HG03139 (cell line): ENCODE measurements around the gene FHL3.
"Not testable (repeated sequence)": the region's sequence is repeated elsewhere in the genome, so short reads cannot be mapped to it uniquely, and the experiment has no call there.

ENCODE experiments used
- ATAC-seq: cut with Tn5 transposase; IDR thresholded peaks from one replicate; pipeline ENCODE4 v1.9.1; 2021; ENCODE audit not compliant: unreplicated experiment

FHL3 gene

DNA sequence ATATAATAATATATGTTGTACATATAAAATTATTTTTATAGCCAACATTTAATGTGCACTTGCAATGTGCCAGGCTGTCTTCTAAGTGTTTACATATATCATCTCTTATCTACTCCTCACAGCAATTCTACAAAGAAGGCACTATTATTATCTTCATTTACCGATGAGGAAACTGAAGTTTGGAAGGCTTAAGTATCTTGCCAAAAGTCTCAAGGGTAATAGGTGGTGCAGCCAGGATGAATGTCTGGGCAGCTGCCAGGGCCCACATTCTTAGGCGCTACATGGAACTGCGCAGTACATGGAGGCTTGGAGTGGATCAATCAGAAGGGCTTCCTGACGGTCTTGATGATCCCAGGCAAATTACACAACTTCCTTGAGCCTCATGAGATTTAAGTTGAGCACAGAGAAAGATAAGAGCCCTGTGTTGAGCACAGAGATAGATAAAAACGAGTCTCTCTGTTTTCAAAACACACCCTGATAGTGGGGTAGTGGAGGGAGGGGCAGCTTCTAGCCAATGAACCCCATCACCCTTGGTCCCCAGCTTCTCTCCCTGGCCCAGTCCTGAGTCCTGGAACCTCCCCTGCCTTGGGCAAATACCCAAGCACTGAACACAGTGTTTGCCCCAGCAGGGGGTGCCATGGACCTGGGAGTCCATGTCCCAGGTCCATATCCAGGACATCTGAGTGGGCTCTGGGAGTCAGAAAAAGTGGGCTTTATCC lies 32.1 kb upstream of the FHL3 start:
- no peak for ATAC-seq

DNA sequence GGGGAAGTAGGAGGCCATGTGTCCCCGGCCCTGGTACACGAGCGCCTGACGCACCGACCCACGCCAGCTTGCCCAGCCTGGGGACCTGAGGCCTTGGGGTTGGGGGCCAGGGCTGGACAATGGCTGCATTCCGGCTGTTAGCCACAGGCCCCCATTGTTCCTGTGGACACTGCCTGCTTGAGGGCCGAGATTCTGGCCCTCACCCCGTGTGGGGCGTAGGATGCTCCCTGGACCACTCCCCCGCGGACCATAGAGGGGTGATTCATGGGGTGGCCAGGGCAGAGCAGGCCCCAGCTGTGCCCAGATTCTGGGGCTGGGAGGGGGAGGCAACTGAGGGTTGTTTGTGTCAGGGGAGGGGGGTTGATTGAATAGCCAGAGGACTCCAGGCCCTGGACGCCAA lies 29.6 kb upstream of the FHL3 start:
- no peak for ATAC-seq

DNA sequence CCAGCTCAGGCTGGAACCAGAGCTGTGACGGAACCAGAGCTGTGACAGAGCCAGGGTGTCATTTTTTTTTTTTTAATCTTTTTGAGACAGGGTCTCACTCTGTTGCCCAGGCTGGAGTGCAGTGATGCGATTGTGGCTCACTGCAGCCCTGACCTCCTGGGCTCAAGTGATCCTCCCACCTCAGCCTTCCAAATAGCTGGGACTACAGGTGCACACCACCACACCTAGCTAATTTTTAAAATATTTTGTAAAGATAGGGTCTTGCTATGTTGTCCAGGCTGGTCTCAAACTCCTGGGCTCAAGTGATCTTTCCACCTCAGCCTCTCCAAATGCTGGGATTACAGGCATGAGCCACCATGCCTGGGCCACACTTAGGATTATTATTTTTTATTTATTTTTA lies 27.7 kb upstream of the FHL3 start:
- ATAC-seq, result not testable (repeated sequence)

DNA sequence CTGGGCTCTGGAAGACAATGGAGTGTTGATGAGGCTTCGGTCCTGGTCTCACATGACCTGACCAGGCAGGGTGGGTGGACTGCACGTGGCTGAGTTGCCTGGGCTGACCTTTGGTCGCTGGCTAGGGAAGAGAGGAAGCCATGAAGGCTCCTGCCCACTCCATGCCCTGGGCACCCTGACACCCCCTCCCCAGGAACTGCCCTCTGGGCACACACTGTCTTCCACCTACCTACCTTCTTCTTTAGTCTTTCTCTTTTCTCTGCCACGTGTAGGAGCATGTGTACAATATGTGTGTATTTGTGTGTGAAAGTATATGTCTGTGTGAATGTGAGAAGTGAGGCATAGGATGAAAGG lies 26.2 kb upstream of the FHL3 start:
- ATAC-seq, result no peak

DNA sequence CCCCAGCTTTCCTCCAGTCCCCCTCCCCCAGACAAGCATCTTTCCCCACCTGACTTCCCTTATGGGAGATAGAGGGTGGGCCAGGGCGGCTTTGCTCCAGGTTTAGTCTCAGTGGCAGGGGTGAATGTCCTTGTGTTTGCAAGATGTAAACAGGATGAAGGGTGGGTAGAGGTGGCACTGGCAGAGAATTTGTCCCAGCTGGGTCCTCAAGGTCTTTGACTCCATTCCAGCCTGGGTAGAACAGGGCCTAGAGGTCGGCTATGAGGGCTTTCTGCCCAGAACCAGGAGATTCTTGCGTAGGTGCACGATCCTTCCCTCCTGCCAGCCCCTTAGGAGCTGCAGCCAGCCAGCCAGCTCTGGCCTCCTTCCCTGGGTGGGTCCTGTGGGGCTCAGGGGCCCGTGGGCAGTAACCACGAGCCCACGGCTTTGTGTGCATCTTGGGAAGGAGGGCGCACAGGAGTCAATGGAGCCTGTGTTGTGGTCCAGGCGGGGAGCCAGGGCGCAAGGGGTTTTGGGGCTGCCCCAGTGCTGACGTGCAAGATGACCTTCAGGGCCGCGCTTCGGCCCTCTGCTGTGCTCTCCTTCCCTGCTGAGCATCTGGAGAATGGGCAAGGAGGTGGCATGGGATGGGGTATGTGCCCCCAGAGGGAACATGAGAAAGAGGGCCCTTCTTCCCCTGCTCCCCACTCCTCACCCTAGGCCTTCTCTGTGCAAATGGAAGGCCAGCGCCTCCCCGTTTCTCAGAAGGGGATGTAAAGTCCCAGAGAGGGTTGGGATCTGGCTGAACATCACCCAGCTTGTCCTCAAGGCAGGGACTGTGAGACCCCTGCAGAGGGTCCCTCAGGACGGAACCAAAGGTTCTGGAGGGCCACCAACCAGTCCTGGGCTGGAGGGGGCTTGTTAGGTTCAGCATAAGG lies 25.5 kb upstream of the FHL3 start:
- ATAC-seq, result no peak

DNA sequence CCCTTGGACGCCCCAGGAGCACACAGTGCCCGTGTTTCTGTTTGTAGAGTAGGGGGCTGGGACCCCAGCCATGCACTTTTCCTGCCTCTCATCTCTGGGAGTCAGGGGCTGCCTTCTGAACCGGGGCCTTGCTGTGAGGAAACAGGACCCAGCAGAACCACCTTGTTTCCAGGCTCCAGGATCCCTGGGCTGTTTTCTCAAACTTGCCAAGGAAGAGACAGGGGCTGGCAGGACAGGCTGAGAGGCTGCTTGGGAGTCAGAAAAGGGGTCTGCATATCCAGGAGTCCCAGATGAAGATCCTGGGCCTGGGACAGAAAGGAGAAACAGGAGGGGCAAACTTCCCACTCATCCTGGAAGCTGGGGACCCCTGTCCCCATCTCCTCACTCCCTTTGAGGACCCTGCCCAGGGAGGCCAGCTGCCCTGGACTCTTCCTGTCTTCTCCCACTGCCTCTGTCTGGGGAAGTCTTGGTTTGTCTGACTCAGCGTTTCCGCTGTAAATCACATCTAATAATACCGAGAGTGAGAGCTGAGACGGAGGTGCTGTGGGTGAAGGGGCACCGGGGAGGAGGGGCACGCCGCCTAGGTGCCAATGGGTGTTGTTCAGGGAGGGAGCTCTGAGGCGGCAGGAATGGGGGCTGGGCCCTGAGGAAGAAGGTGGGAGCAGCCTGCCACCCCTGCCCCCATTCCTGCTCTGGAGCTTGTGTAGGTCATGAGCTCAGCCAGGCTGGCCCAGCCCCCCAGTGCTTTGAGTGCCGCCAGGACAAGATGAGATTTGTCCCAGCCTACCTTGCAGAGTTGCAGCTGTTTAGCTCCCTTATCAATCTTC lies 24.6 kb upstream of the FHL3 start:
- ATAC-seq, result peak; percentile 44

DNA sequence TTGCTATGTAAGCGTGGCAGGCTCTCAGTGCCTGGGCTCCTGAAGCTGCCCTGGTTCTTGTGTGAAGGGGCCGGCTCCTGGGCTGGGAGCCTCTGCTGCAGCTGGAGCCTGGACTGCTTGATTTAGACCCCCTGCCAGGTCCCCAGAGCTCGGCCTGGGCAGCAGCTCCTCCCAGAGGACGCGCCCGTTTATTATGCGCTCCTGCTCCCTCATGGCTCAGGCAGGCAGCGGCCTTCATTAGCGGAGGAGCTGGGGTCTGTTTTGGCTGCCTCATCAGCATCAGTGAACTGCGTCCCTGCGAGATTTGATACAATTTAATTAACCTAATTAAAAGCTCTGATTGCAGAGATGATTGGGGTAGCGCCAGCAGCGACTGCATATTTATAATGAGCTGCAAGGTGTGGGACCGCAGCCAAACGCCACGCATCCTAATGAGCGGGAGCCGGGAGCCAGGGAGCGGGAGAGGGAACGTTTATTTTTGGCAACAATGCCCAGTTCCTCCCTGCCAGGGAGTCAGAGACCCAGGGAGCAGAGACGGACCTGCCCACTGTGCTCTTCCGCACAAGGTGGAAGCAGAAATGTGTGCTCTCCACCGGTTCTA lies 23.9 kb upstream of the FHL3 start:
- ATAC-seq, result no peak

DNA sequence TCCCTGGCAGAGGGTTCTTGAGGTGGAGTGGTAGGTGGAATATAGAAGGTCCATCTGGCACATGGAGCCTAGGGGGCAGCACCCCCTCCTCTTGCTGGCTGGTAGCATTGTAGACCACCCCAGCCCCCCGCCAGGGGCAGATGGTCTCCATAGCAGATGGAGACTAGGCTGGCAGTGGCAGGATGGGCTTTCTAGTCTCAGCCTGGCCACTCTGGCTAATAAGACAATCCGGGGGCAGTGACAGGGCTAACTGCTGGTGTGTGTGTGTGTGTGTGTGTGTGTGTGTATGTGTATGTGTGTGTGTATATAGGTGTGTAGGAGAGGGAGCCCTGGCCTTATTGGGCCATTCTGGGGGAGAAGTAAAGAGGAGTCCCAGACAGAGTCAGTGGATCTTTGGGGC lies 23.4 kb upstream of the FHL3 start:
- no peak for ATAC-seq

DNA sequence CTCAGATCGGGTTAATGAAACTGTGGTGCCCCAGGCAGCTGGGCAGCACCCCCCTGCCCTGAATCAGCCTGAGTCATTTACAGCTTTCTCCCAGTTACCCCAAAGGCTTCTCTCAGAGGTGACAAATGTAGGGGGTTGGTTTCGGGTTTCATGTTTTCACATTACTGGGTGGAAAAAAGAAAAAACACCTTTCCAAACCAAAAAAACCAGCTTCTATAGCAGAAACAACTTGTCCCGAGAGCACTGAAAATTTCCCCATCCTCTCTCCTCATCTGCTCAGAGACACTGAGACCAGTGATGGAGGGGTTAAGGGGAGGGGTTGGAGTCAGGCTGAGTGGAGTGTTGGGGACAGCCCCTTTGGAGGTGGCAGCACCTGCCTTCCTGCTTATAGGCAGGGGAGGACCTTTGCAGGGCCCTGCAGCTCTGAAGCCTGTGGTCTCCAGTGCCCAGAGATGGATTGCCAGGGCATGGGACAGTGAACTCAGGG lies 22.8 kb upstream of the FHL3 start:
- ATAC-seq, result peak; percentile 57

DNA sequence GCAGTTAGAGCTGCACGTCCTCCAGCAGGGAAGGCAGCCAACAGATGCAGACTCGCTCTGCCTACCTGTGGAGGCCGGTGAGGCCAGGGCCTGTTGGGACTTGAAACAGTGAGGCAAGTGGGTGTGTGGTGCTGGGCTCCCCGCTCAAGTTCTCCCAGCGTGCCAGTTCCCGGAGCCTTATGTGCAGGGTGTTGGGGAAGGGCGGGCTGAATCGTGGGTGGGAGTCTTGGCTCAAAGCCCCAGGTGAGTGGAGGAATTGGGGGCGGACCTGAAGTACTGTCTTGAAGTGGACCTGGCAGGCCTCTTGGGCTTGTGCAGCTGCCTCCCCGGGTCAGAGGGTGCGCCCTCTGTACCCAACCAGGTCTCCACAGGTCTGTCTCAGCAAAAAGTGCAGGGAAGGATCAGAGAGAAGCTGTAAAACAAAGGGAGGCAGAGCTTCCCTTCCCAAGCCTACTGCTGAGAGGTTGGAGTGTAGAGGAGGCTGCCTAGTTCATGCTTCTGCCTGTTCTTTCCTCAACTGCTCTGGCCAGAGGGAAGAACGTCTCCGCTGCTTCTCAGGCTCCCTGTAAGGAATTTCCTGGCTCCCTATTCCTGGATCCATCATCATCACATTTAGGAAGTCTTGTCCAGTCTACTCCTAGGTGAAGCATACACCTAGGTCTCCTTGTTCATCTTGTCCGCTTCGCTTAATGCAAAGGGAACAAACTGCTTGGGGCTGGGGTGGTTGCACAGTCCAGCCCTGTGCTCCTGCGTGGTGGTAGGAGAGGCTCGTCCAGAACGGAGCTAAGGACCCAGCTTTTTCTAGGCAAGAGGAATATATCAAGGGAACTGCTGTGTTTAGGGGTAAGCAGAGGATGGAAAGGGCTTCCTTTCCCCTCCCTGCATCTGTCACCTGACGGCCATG lies 22.1 kb upstream of the FHL3 start:
- no peak for ATAC-seq

DNA sequence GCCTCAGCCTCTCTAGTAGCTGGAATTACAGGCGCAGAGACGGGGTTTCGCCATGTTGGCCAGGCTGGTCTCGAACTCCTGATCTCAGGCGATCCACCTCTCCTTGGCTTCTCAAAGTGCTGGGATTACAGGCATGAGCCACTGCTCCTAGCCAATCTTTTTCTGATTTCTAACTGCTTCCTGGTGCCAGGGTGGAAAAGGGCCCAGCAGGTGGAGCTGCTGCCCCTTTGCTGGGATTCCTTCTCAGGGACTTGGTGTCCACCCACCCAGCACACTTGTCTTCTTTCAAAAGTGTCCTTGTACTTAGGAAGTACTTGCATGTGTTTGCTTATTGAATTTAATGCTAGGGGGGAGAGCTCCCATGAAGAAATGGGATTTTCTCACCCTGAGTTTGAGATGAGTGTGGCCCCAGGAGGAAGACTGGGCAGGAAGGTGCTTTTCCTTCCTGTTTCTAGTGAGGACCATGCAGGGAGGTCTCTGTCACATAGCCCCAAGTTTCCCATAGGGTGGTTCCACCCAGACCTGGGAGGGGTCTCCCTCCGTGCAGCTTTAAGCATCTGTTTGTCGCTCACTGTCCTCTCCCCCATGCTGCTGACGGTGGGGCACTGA lies 21.4 kb upstream of the FHL3 start:
- ATAC-seq, result no peak

DNA sequence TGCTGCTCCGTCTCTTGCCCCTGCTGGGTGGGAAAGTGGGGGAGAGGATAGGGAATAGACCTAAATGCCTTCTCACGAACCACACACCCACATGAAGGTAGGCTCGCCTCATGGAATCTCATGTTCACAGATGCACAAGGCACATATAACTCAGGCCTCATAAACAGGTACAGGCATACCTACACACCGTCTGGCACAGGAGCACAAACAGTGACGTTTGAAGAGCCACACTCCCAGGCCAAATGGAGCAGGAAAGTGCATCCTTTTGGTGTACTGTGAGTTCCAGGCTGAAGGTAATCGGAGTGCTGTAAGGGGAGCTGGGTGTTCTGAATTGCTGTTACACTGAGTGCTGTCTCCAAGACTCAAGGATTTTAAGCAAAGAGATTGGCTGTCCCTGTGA lies 20.4 kb upstream of the FHL3 start:
- ATAC-seq, result no peak

DNA sequence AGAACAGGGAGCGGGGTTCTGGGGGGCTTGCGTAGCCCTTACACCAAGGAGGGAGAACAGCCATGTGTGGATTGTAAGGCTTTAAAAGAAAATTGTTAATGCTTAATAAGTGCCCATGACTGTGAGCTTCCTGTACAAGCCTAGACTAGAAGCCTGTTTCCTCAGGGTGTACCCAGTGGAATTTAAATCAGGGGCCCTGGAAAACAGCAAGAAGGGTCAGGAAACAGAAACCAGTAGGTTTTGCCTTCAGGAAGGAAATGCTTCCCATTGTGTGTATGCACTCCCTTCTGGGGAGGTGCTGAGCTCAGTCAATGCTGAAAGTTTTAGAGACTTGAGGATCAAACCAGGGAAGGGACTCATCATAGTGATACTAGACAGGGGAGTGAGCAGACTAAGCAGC lies 19.9 kb upstream of the FHL3 start:
- ATAC-seq, result no peak

DNA sequence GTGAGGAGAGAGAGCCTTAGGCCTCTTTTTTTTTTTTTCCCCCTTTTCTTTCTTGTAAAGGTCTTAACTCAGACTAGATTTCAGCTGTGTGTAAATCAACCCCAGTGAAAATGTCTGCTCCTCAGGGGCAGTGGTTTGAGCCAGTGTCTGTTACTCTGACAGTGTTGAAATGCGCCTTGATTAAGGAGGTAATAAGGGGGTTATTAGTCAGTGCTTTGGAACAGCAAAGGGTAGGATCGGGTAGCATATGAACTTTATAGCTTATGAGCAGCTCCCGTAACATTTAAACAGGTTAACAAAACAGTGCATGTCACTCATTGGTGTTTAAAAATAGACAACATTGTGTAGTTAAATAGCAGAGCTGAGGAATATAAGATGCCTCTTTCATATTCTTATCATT lies 17.5 kb upstream of the FHL3 start:
- ATAC-seq, result no peak

DNA sequence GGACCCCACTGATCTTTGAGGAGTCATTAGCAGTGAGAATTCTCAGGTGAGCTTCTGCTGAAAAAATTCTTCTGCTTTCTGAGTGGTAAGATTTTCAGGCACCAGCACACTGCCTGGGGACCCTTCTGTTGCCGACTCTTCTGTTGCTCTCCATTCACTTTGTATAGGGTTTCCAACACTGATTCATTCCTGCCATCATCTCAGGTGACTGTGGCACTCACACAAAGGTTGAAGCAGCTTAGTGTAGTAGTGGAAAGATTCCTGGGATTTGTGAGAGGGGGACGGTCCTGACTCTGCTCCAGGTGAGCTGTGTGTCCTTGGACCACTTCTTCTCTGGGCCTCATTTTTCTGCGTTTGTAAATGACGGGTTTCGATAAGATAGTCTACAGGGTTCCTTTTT lies 16.7 kb upstream of the FHL3 start:
- no peak for ATAC-seq

DNA sequence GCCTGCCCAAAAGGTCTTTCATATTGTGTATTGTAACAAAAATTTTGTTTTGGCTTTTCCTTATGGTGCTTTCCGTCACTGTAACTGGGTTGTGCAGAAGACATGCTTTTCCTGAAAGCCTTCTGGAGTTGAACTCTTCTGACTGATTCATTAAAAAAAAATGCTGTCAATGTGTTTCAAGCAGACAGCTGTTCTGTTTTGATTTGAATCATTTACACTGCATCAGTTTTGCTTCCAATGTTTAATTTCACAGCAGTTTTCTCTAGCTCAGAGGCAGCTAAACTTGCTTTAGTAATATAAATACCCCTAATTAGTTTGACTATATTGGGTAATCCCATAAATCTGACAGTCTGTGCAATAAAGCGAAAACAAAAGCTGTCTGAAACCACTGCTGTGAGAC lies 15.1 kb upstream of the FHL3 start:
- no peak for ATAC-seq

DNA sequence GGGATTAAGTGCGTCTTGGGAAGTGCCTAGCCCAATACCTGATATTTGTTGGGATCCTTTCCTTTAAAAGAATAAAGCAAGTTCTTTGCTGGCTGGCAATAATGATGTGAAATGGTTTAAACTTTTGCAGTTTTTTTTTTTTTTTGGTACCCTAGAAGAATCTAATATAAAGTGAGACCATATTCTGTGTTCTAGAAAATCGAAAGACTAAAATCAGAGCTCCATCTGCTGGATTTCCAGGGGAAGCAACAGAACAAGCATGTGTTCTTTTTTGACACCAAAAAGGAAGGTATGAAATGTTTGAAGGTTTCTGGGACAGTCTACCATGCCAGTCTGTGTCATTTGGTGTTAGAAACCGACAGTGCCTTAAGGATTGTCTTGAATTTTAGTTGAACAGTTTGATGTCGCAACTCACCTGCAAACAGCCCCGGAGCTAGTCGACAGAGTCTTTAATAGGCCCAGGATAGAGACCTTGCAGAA lies 13.6 kb upstream of the FHL3 start:
- no peak for ATAC-seq

DNA sequence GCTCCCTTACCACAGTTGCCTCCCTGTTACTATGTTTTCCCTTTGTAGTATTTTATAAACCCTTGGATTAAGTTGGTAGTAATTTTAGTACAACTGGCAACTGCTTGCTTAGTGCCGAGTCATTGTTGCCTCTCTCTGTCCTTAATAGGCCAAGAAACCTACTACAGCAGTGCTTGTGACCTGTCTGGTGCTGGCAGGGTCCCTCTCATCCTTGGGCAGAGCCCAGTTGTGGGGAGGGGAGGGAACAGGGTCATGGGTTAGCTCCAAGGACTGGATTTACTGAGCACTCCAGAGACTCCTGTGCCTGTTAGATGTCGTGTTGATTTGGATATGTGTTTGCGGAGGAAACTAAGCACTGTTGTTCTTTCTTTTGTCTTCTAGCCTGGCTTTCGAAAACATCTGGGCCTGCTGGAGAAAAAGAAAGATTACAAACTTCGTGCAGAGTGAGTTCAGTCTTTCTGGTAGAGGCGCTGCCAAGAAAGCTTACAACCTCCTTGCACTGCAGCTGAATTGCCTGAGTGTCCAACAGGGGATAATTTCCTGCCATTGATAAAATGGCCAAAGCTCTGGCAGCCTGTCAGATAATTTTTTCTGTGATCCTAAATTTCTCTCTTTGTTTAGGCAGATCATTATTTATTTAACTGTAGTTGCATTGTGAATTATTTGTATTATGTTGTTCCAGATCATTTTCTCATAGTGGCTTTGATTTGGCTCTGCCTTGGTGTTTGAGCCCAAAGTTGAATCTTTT lies 10.8 kb upstream of the FHL3 start:
- no peak for ATAC-seq
